GM23338 (cell line): ENCODE data around the gene ZNF746. TPM values are rescaled to one million over a fixed set of nuclear protein-coding genes. Genes with fewer than 3 reads are reported as not detected.

ENCODE experiments used
- ATAC-seq: fragments of 200-7000 bp; cut with Tn5 transposase; 3 replicates; pipeline ENCODE4 v1.9.1; 2020
- DNase-seq: peaks from one replicate; pipeline ENCODE4 v3.0.0-alpha.2; 2015; ENCODE audit warnings: low spot score
- H2AFZ ChIP-seq: fragments of 200-600 bp; sonication (generic); 2 replicates; pipeline ENCODE4 v1.8.0; 2016; ENCODE audit warnings: antibody characterized with exemption, mild to moderate bottlenecking, moderate library complexity
- H3F3A ChIP-seq: fragments of 200-600 bp; sonication (generic); replicated peaks from 2 replicates; pipeline ENCODE4 v1.8.0; 2017; ENCODE audit warnings: antibody characterized with exemption, mixed run types, low read depth
- H3K27ac ChIP-seq: fragments of 200-600 bp; sonication (generic); 2 replicates; pipeline ENCODE4 v1.6.1; 2016; ENCODE audit warnings: low read depth
- H3K27me3 ChIP-seq: fragments of 200-600 bp; sonication (generic); 2 replicates; pipeline ENCODE4 v1.8.0; 2016; ENCODE audit warnings: mild to moderate bottlenecking, mixed run types, moderate library complexity; ENCODE audit not compliant: insufficient read depth
- H3K36me3 ChIP-seq: fragments of 200-600 bp; sonication (generic); 2 replicates; pipeline ENCODE4 v1.8.0; 2016; ENCODE audit warnings: mild to moderate bottlenecking; ENCODE audit not compliant: insufficient read depth
- H3K4me1 ChIP-seq: fragments of 200-600 bp; sonication (generic); 2 replicates; pipeline ENCODE4 v1.8.0; 2016; ENCODE audit warnings: mild to moderate bottlenecking, moderate library complexity; ENCODE audit not compliant: insufficient read depth
- H3K4me2 ChIP-seq: fragments of 200-600 bp; sonication (generic); 2 replicates; pipeline ENCODE4 v1.7.1; 2017; ENCODE audit warnings: mixed run types
- H3K4me3 ChIP-seq: fragments of 200-600 bp; sonication (generic); 2 replicates; pipeline ENCODE4 v1.6.1; 2016; ENCODE audit warnings: mixed run types
- H3K79me2 ChIP-seq: fragments of 200-600 bp; sonication (generic); replicated peaks from 2 replicates; pipeline ENCODE4 v1.8.0; 2017; ENCODE audit warnings: mild to moderate bottlenecking; ENCODE audit not compliant: insufficient read depth
- H3K9me2 ChIP-seq: fragments of 200-600 bp; sonication (generic); 2 replicates; pipeline ENCODE4 v1.8.0; 2017; ENCODE audit not compliant: insufficient read depth
- H4K20me1 ChIP-seq: fragments of 200-600 bp; sonication (generic); replicated peaks from 2 replicates; pipeline ENCODE4 v1.8.0; 2017; ENCODE audit warnings: mild to moderate bottlenecking; ENCODE audit not compliant: insufficient read depth
- H3K27ac Mint-ChIP-seq: 2 replicates; pipeline ENCODE4 v1.8.0; 2020; ENCODE audit warnings: inconsistent platforms, mild to moderate bottlenecking, moderate library complexity, mixed read lengths
- H3K27me3 Mint-ChIP-seq: 3 replicates; pipeline ENCODE4 v1.8.0; 2022; ENCODE audit warnings: low read depth, mild to moderate bottlenecking, moderate library complexity, mixed read lengths, inconsistent platforms; ENCODE audit not compliant: insufficient read depth, poor library complexity
- H3K36me3 Mint-ChIP-seq: 3 replicates; pipeline ENCODE4 v1.8.0; 2021; ENCODE audit warnings: low read depth, mild to moderate bottlenecking, inconsistent platforms, moderate library complexity, mixed read lengths
- H3K4me1 Mint-ChIP-seq: 3 replicates; pipeline ENCODE4 v1.8.0; 2020; ENCODE audit warnings: mild to moderate bottlenecking, inconsistent platforms, mixed read lengths
- H3K4me3 Mint-ChIP-seq: 3 replicates; pipeline ENCODE4 v1.8.0; 2021; ENCODE audit warnings: moderate library complexity, mild to moderate bottlenecking, inconsistent platforms, mixed read lengths
- H3K9me3 Mint-ChIP-seq: 3 replicates; pipeline ENCODE4 v1.8.0; 2020; ENCODE audit warnings: moderate library complexity, mild to moderate bottlenecking, inconsistent platforms, mixed read lengths
- CREB1 ChIP-seq: fragments of 250-450 bp; sonication (Bioruptor Pico); IDR thresholded peaks from 2 replicates; pipeline ENCODE4 v1.5.0; 2020; ENCODE audit warnings: low read depth, mild to moderate bottlenecking, moderate library complexity
- EZH2 ChIP-seq: fragments of 200-600 bp; sonication (generic); IDR thresholded peaks from one replicate; pipeline ENCODE4 v1.8.0; 2017; ENCODE audit warnings: antibody characterized with exemption, mild to moderate bottlenecking, low read depth; ENCODE audit not compliant: unreplicated experiment
- EZH2phosphoT487 ChIP-seq: fragments of 200-600 bp; sonication (generic); IDR thresholded peaks from one replicate; pipeline ENCODE4 v1.8.1; 2018; ENCODE audit warnings: antibody characterized with exemption; ENCODE audit not compliant: unreplicated experiment
- JUNB ChIP-seq: IDR thresholded peaks from one replicate; pipeline ENCODE4 v1.6.1; 2016; ENCODE audit warnings: antibody characterized with exemption; ENCODE audit not compliant: unreplicated experiment
- NANOG ChIP-seq: IDR thresholded peaks from 2 replicates; pipeline ENCODE4 v1.6.1; 2016; ENCODE audit warnings: antibody characterized with exemption, borderline replicate concordance
- POLR2AphosphoS5 ChIP-seq: IDR thresholded peaks from 2 replicates; pipeline ENCODE4 v1.6.1; 2016; ENCODE audit warnings: antibody characterized with exemption, low read depth
- STAT1 ChIP-seq: IDR thresholded peaks from one replicate; pipeline ENCODE4 v1.6.1; 2016; ENCODE audit warnings: antibody characterized with exemption; ENCODE audit not compliant: unreplicated experiment
- ZNF114 ChIP-seq: fragments of 250-450 bp; sonication (Bioruptor Pico); IDR thresholded peaks from 2 replicates; pipeline ENCODE4 v1.5.0; 2020; ENCODE audit warnings: mild to moderate bottlenecking, moderate library complexity
- ZNF331 ChIP-seq: fragments of 250-450 bp; sonication (Bioruptor Pico); IDR thresholded peaks from 2 replicates; pipeline ENCODE4 v1.5.0; 2020; ENCODE audit warnings: low read depth, mild to moderate bottlenecking, moderate library complexity
- polyA plus RNA-seq: library from polyadenylated mRNA; unstranded; fragments of >200 nt; fragmentation: Nextera tagmentation; extraction: Ambion mirVana; gene quantifications from 2 replicates; pipeline ENCODE4 v1.2.1, GENCODE V29; 2016
- total RNA-seq: library from RNA; depleted of rRNA; stranded (reverse); fragments of >200 nt; shearing (Covaris generic); gene quantifications from 2 replicates; pipeline ENCODE4 v1.2.3, GENCODE V29; 2014
- TF ChIP-seq, protein P1 (sequence below), 2 experiments: fragments of 200-600 bp in 1 of 2; sonication (generic) in 1 of 2; conservative IDR thresholded peaks; 2 replicates each; pipeline versions ENCODE4 v1.5.1 to v1.6.1; 2016 to 2017; ENCODE audit warnings: antibody characterized with exemption in 2 of 2, low read depth in 2 of 2, mild to moderate bottlenecking in 2 of 2, moderate library complexity in 1 of 2
- TF ChIP-seq, protein P2 (sequence below): IDR thresholded peaks from one replicate; pipeline ENCODE4 v1.6.1; 2018; ENCODE audit warnings: antibody characterized with exemption; ENCODE audit not compliant: unreplicated experiment
- TF ChIP-seq, protein P3 (sequence below): fragments of 250-450 bp; sonication (Bioruptor Pico); IDR thresholded peaks from 2 replicates; pipeline ENCODE4 v1.5.0; 2020; ENCODE audit warnings: mild to moderate bottlenecking, moderate library complexity
- TF ChIP-seq, protein P4 (sequence below): IDR thresholded peaks from 2 replicates; pipeline ENCODE4 v1.6.1; 2016; ENCODE audit warnings: antibody characterized with exemption

The ZNF746 gene
- total and polyA plus RNA-seq, 2 experiments from 2014 or later: 10.0 to 18.6 TPM

DNA sequence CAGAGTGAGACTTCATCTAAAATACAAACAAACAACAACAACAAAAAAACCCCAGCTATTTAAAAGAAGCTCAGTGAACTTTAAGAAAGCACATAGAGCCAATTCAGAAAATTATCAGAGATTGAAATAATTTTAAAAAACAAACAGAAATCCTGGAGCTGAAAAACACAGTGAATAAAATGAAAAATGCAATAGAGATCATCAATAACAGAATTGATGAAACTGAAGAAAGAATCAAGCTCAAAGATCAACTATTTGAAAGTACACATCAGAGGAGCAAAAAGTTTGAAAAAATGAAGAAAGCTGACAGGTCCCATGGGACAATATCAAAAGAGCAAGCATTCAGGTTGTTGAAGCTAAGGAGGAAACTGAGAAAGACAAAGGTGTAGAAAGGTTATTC, 12.2 kb upstream of the ZNF746 start:
- no peaks in the 10 kb centered on the region for H3F3A ChIP-seq
- Mint-ChIP-seq H3K27me3 (peaks cover 2% of the 10 kb centered on the region), H3K36me3 (peaks cover 4% of the 10 kb centered on the region; the same call in 2 of the 3 replicates), H3K4me3 (no peak overlapping the region), H3K4me1 (no peaks in the 10 kb centered on the region), H3K9me3 (peaks cover 74% of the 10 kb centered on the region), H3K27ac (no peak overlapping the region)
- DNase-seq: no peak
- no peaks in the 10 kb centered on the region for H3K36me3 ChIP-seq
- no peak overlapping the region for H3K4me3 ChIP-seq
- no peaks in the 10 kb centered on the region for H3K27me3 ChIP-seq
- no peaks in the 10 kb centered on the region for H4K20me1 ChIP-seq
- 0 out of 2 replicates have a peak, but pooled peaks cover 3% of the 10 kb centered on the region for H3K9me2 ChIP-seq
- H3K4me1 ChIP-seq: no peaks in the 10 kb centered on the region
- H3K79me2 ChIP-seq: no peaks in the 10 kb centered on the region
- H3K4me2 ChIP-seq: no peak overlapping the region
- ATAC-seq: no peak
- TF ChIP-seq, protein P1, sequence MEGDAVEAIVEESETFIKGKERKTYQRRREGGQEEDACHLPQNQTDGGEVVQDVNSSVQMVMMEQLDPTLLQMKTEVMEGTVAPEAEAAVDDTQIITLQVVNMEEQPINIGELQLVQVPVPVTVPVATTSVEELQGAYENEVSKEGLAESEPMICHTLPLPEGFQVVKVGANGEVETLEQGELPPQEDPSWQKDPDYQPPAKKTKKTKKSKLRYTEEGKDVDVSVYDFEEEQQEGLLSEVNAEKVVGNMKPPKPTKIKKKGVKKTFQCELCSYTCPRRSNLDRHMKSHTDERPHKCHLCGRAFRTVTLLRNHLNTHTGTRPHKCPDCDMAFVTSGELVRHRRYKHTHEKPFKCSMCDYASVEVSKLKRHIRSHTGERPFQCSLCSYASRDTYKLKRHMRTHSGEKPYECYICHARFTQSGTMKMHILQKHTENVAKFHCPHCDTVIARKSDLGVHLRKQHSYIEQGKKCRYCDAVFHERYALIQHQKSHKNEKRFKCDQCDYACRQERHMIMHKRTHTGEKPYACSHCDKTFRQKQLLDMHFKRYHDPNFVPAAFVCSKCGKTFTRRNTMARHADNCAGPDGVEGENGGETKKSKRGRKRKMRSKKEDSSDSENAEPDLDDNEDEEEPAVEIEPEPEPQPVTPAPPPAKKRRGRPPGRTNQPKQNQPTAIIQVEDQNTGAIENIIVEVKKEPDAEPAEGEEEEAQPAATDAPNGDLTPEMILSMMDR (conservative IDR thresholded peaks at IDR 0.05; ENCODE audit: low read depth in 2 of 2): no peak
- TF ChIP-seq ZNF331 (CRISPR knock-in tag) (no peak), CREB1 (CRISPR knock-in tag) (no peak), ZNF114 (no peak), EZH2phosphoT487 (no peak), NANOG (no peak), POLR2AphosphoS5 (no peak), JUNB (no peak), STAT1 (no peak), EZH2 (no peak)
- TF ChIP-seq, protein P2, sequence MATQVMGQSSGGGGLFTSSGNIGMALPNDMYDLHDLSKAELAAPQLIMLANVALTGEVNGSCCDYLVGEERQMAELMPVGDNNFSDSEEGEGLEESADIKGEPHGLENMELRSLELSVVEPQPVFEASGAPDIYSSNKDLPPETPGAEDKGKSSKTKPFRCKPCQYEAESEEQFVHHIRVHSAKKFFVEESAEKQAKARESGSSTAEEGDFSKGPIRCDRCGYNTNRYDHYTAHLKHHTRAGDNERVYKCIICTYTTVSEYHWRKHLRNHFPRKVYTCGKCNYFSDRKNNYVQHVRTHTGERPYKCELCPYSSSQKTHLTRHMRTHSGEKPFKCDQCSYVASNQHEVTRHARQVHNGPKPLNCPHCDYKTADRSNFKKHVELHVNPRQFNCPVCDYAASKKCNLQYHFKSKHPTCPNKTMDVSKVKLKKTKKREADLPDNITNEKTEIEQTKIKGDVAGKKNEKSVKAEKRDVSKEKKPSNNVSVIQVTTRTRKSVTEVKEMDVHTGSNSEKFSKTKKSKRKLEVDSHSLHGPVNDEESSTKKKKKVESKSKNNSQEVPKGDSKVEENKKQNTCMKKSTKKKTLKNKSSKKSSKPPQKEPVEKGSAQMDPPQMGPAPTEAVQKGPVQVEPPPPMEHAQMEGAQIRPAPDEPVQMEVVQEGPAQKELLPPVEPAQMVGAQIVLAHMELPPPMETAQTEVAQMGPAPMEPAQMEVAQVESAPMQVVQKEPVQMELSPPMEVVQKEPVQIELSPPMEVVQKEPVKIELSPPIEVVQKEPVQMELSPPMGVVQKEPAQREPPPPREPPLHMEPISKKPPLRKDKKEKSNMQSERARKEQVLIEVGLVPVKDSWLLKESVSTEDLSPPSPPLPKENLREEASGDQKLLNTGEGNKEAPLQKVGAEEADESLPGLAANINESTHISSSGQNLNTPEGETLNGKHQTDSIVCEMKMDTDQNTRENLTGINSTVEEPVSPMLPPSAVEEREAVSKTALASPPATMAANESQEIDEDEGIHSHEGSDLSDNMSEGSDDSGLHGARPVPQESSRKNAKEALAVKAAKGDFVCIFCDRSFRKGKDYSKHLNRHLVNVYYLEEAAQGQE: no peak
- TF ChIP-seq, protein P3, sequence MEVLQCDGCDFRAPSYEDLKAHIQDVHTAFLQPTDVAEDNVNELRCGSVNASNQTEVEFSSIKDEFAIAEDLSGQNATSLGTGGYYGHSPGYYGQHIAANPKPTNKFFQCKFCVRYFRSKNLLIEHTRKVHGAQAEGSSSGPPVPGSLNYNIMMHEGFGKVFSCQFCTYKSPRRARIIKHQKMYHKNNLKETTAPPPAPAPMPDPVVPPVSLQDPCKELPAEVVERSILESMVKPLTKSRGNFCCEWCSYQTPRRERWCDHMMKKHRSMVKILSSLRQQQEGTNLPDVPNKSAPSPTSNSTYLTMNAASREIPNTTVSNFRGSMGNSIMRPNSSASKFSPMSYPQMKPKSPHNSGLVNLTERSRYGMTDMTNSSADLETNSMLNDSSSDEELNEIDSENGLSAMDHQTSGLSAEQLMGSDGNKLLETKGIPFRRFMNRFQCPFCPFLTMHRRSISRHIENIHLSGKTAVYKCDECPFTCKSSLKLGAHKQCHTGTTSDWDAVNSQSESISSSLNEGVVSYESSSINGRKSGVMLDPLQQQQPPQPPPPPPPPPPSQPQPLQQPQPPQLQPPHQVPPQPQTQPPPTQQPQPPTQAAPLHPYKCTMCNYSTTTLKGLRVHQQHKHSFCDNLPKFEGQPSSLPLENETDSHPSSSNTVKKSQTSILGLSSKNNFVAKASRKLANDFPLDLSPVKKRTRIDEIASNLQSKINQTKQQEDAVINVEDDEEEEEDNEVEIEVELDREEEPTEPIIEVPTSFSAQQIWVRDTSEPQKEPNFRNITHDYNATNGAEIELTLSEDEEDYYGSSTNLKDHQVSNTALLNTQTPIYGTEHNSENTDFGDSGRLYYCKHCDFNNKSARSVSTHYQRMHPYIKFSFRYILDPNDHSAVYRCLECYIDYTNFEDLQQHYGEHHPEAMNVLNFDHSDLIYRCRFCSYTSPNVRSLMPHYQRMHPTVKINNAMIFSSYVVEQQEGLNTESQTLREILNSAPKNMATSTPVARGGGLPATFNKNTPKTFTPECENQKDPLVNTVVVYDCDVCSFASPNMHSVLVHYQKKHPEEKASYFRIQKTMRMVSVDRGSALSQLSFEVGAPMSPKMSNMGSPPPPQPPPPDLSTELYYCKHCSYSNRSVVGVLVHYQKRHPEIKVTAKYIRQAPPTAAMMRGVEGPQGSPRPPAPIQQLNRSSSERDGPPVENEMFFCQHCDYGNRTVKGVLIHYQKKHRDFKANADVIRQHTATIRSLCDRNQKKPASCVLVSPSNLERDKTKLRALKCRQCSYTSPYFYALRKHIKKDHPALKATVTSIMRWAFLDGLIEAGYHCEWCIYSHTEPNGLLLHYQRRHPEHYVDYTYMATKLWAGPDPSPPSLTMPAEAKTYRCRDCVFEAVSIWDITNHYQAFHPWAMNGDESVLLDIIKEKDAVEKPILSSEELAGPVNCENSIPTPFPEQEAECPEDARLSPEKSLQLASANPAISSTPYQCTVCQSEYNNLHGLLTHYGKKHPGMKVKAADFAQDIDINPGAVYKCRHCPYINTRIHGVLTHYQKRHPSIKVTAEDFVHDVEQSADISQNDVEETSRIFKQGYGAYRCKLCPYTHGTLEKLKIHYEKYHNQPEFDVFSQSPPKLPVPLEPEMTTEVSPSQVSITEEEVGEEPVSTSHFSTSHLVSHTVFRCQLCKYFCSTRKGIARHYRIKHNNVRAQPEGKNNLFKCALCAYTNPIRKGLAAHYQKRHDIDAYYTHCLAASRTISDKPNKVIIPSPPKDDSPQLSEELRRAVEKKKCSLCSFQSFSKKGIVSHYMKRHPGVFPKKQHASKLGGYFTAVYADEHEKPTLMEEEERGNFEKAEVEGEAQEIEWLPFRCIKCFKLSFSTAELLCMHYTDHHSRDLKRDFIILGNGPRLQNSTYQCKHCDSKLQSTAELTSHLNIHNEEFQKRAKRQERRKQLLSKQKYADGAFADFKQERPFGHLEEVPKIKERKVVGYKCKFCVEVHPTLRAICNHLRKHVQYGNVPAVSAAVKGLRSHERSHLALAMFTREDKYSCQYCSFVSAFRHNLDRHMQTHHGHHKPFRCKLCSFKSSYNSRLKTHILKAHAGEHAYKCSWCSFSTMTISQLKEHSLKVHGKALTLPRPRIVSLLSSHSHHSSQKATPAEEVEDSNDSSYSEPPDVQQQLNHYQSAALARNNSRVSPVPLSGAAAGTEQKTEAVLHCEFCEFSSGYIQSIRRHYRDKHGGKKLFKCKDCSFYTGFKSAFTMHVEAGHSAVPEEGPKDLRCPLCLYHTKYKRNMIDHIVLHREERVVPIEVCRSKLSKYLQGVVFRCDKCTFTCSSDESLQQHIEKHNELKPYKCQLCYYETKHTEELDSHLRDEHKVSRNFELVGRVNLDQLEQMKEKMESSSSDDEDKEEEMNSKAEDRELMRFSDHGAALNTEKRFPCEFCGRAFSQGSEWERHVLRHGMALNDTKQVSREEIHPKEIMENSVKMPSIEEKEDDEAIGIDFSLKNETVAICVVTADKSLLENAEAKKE (CRISPR knock-in tag): no peak
- TF ChIP-seq, protein P4, sequence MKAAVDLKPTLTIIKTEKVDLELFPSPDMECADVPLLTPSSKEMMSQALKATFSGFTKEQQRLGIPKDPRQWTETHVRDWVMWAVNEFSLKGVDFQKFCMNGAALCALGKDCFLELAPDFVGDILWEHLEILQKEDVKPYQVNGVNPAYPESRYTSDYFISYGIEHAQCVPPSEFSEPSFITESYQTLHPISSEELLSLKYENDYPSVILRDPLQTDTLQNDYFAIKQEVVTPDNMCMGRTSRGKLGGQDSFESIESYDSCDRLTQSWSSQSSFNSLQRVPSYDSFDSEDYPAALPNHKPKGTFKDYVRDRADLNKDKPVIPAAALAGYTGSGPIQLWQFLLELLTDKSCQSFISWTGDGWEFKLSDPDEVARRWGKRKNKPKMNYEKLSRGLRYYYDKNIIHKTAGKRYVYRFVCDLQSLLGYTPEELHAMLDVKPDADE: no peak
- no peak overlapping the region for H3K27ac ChIP-seq
- H2AFZ ChIP-seq: no peak overlapping the region
